HEK293 (cell line): ENCODE measurements around the gene C12orf57.

Experiments
- CTCF ChIA-PET: fragments of 350-600 bp; formaldehyde crosslinking; extraction: SDS; loops from one replicate; lab custom pipeline; 2021; ENCODE audit warnings: antibody characterized with exemption; lab: Yijun Ruan, JAX
- POLR2A ChIA-PET: fragments of 300-600 bp; formaldehyde crosslinking; extraction: SDS; loops from one replicate; lab custom pipeline; 2020; ENCODE audit warnings: antibody characterized with exemption, inconsistent platforms; lab: Yijun Ruan, JAX
- H3K27ac ChIP-seq: fragments of 200-500 bp; sonication (Bioruptor generic); 2 replicates; pipeline ENCODE4 v1.5.1; 2014; ENCODE audit warnings: low read depth, low read length, control low read depth, inconsistent platforms; ENCODE audit errors: extremely low read depth
- H3K36me3 ChIP-seq, 2 experiments: fragments of 200-500 bp in 1 of 2; sonication (Bioruptor generic) in 1 of 2; 1 replicate in 1 of 2; 2 replicates in 1 of 2; pipeline ENCODE4 v1.5.1; 2014 to 2017; ENCODE audit warnings: inconsistent platforms in 2 of 2, low read length in 2 of 2; ENCODE audit not compliant: control insufficient read depth in 2 of 2, insufficient read depth in 1 of 2
- H3K4me1 ChIP-seq: fragments of 200-500 bp; sonication (Bioruptor generic); 2 replicates; pipeline ENCODE4 v1.5.1; 2014; ENCODE audit warnings: mild to moderate bottlenecking, low read length, inconsistent platforms; ENCODE audit not compliant: control insufficient read depth, insufficient read depth
- H3K4me3 ChIP-seq: 2 replicates; pipeline ENCODE4 v1.5.1; 2011; ENCODE audit warnings: low read depth, mild to moderate bottlenecking, control low read depth, low read length, moderate library complexity
- H3K9me3 ChIP-seq: fragments of 200-500 bp; sonication (Bioruptor generic); 2 replicates; pipeline ENCODE4 v1.5.1; 2014; ENCODE audit warnings: low read depth, low read length, inconsistent platforms; ENCODE audit not compliant: control insufficient read depth, insufficient read depth
- CTCF ChIP-seq: fragments of 450-650 bp; formaldehyde crosslinking; IDR thresholded peaks from 2 replicates; pipeline ENCODE4 v1.5.1; 2016; ENCODE audit warnings: missing biosample characterization, missing genetic modification characterization
- INSM2 ChIP-seq: fragments of 450-650 bp; formaldehyde crosslinking; IDR thresholded peaks from 2 replicates; pipeline ENCODE4 v1.5.1; 2016; ENCODE audit warnings: missing biosample characterization, missing genetic modification characterization
- ZBTB49 ChIP-seq: fragments of 450-650 bp; formaldehyde crosslinking; IDR thresholded peaks from 2 replicates; pipeline ENCODE4 v1.5.1; 2016; ENCODE audit warnings: missing biosample characterization, missing genetic modification characterization, low read depth
- ZNF513 ChIP-seq: fragments of 450-650 bp; IDR thresholded peaks from 2 replicates; pipeline ENCODE4 v1.5.1; 2018; ENCODE audit warnings: missing biosample characterization, missing genetic modification characterization
- ZNF518A ChIP-seq: fragments of 450-650 bp; formaldehyde crosslinking; conservative IDR thresholded peaks from 2 replicates; pipeline ENCODE4 v1.5.1; 2016; ENCODE audit warnings: low read depth, missing biosample characterization, missing genetic modification characterization
- ZNF645 ChIP-seq: fragments of 450-650 bp; formaldehyde crosslinking; IDR thresholded peaks from 2 replicates; pipeline ENCODE4; 2016; ENCODE audit warnings: missing biosample characterization, missing genetic modification characterization

C12orf57 gene

GRCh38 chr12:6946920-6947374, 3.1 kb downstream of the C12orf57 start (continued):
- TF ChIP-seq ZNF518A (tag by site-specific recombination) (no peak), ZNF645 (no peak)

- TF ChIP-seq ZBTB49 (tag by site-specific recombination) (0 out of 2 replicates have a peak, but pooled peaks have one; percentile 5), ZNF513 (tag by site-specific recombination) (no peak)
- Histone ChIP-seq H3K4me3 (no peak overlapping the region), H3K36me3 (peaks cover 0 to 10% of the 10 kb centered on the region in 2 experiments; a peak in 1 of 3 replicates), H3K9me3 (no peaks in the 10 kb centered on the region), H3K27ac (no peak overlapping the region), H3K4me1 (peaks cover 14% of the 10 kb centered on the region)
- CTCF ChIA-PET = interaction anchor here (0.7 to 6.8 kb wide), 6 partner anchors 9 to 145 kb away, joined by 3 to 138 read pairs (median 4); no protein-coding TSS in a partner anchor
- POLR2A ChIA-PET = interaction anchor here (0.7 to 4.9 kb wide), 5 partner anchors 21 to 988 kb away, joined by 3 to 32 read pairs (median 6); partner anchors contain the start of genes LPCAT3 and SLC2A3
Measured at GRCh38 chr12:6947615-6948014, 3.8 kb downstream of the C12orf57 start.

GRCh38 chr12:6948873-6949594, 5.2 kb downstream of the C12orf57 start:
- Histone ChIP-seq H3K4me1 (peaks cover 14% of the 10 kb centered on the region), H3K9me3 (no peaks in the 10 kb centered on the region), H3K36me3 (peaks cover 0 to 10% of the 10 kb centered on the region in 2 experiments; a peak in 1 of 3 replicates), H3K4me3 (no peak overlapping the region), H3K27ac (no peak overlapping the region)
- ChIA-PET CTCF (interaction anchor here (0.6 to 2.8 kb wide), 6 partner anchors 10 to 194 kb away, joined by 3 to 10 read pairs (median 4); no protein-coding TSS in a partner anchor), POLR2A (interaction anchor here (1.0 kb wide), 1 partner anchor 159 kb away, joined by 4 read pairs; no protein-coding TSS in a partner anchor)
- TF ChIP-seq INSM2 (tag by site-specific recombination) (no peak), CTCF (tag by site-specific recombination) (peak; percentile 53)
